Right lobe of liver (tissue), 6 donors: ENCODE results near the gene CFAP298. TPM values are rescaled to one million over a fixed set of nuclear protein-coding genes. Genes with fewer than 3 reads are reported as not detected.
A peak's percentile ranks its signal among the peaks of the same experiment; 100 is the strongest.
"Not testable (repeated sequence)": the region's sequence is repeated elsewhere in the genome, so short reads cannot be mapped to it uniquely, and the experiment has no call there.

ENCODE experiments used
- ATAC-seq, 4 donors: fragments of 200-7000 bp; cut with Tn5 transposase; one replicate each; pipeline ENCODE4 v1.9.1; 2020; ENCODE audit warnings: mild to moderate bottlenecking in 4 of 4, moderate library complexity in 4 of 4
- DNase-seq, 3 donors: peaks; one replicate each; pipeline ENCODE4 v3.0.0-alpha.2; 2020
- H3K27ac ChIP-seq, 3 donors: fragments of 200-600 bp; one replicate each; pipeline ENCODE4 v1.8.0; 2022
- H3K27me3 ChIP-seq, 2 donors: fragments of 200-600 bp; one replicate each; pipeline ENCODE4 v1.8.0; 2022
- H3K36me3 ChIP-seq, 4 donors: fragments of 200-600 bp; sonication (generic) in 1 of 4; one replicate each; pipeline versions ENCODE4 v1.5.1 to v1.8.0; 2017 to 2022; ENCODE audit warnings: control low read depth in 1 of 4
- H3K4me1 ChIP-seq, 4 donors: fragments of 200-600 bp; sonication (generic) in 1 of 4; one replicate each; pipeline versions ENCODE4 v1.5.1 to v1.8.0; 2017 to 2022; ENCODE audit warnings: control low read depth in 1 of 4
- H3K4me3 ChIP-seq, 3 donors: fragments of 200-600 bp; one replicate each; pipeline ENCODE4 v1.8.0; 2022
- H3K9me3 ChIP-seq, 4 donors: fragments of 200-600 bp; sonication (generic) in 1 of 4; one replicate each; pipeline versions ENCODE4 v1.5.1 to v1.8.0; 2017 to 2022; ENCODE audit warnings: control low read depth in 1 of 4
- CTCF ChIP-seq, 4 donors: fragments of 200-600 bp in 3 of 4; fragments of 450-650 bp in 1 of 4; IDR thresholded peaks; one replicate each; pipeline versions ENCODE4 v1.5.1 to v1.8.0; 2016 to 2022; ENCODE audit warnings: antibody characterized with exemption in 4 of 4, mild to moderate bottlenecking in 2 of 4
- POLR2A ChIP-seq: fragments of 450-650 bp; IDR thresholded peaks from one replicate; pipeline ENCODE4 v1.6.1; 2017; ENCODE audit warnings: antibody characterized with exemption, mild to moderate bottlenecking
- WGBS: methylation state at CpG from one replicate; pipeline ENCODE4 v1.1.6; 2018; ENCODE audit warnings: low coverage, low lambda C conversion rate; ENCODE audit not compliant: insufficient coverage; ENCODE audit errors: missing lambda C conversion rate; 5-methylcytosine and 5-hydroxymethylcytosine counted together
- intact Hi-C, 2 donors: fragments of 100-400 bp; cut with DNase I; formaldehyde crosslinking; loops; one replicate each; pipeline versions ENCODE4 v1.11.2 to v1.14.1; 2022
- long read RNA-seq: library from polyadenylated mRNA; unstranded; transcript quantifications from one replicate; pipeline ENCODE4 v2.0.0, GENCODE V29; 2019
- total RNA-seq, 6 experiments: library from RNA; depleted of rRNA in 2 of 6; stranded (reverse); fragments of >200 nt in 2 of 6; fragmentation: NEBNext Ultra II Directional in 3 of 6; extraction: Animal tissue kit (Norgen Biotek cat#: 25700) in 3 of 6; gene quantifications; one replicate each; pipeline versions ENCODE4 v1.1.0 to v1.2.4, GENCODE V29; 2016 to 2023
- donor health status: DM: no; HTN: yes; CAD: no.
- donor health status: DM: no; HTN: no; CAD: no.
- donor health status: DM: no; HTN: no; CAD: no.
- donor health status: DM: no; HTN: yes; CAD: no.
- donor health status: DM: no; HTN: yes; CAD: no.

Gene CFAP298, protein sequence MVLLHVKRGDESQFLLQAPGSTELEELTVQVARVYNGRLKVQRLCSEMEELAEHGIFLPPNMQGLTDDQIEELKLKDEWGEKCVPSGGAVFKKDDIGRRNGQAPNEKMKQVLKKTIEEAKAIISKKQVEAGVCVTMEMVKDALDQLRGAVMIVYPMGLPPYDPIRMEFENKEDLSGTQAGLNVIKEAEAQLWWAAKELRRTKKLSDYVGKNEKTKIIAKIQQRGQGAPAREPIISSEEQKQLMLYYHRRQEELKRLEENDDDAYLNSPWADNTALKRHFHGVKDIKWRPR
- total RNA-seq, result 10 to 100 TPM in 5 of 6 experiments, 1 to 10 TPM in 1; 8.6 to 15.3 (median 11.6) TPM
- long read RNA-seq, transcript CFAP298-201 (7 exons, 1,692 nt), result major isoform, 5 of 7 reads
- long read RNA-seq, partial matches to known transcripts, result 0 of 7 reads
- long read RNA-seq, other reads (novel, unspliced or antisense), result 2 of 7 reads

DNA sequence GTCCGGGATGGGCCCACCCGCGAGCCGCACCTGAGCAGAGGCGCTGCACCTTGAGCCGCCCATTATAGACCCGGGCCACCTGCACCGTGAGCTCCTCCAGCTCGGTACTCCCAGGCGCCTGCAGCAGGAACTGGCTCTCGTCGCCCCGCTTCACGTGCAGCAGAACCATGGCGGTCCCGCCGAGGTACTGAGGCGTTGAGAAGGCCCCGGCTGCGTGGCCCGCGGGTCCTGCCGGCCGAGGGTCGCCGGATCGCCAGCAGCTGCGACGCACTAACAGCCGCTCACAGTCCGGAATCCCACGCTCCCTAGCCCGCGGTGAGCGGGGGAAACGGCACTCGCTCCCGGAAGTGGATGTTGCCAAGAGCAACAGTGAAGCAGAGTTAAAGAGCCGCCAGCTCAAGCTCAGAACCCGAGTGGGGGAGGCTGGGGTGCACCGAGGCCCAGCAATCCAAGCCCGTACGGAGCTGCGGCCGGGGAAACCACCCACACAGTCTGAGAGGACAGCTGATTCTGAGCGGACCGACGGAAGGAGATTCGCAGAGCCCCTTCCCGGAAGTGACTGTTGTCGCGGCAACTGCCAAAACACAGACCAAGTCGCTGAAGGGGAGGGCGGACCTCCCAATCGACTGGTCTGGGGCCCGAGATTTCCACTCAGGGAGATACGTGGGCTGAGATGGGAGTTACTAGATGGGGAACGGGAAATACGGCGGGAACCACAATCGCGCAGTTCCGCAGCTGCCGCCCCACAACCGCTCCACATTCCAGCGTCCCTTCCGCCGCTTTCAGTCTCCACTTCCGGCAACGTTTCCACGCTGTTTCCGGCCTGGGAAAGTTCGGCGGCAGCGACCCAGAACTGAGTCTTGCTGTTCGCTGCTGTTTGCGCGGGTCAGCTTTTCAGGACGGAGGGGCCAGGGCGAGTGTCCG, at the start of gene CFAP298:
CFAP298 (minus strand) TSS at position 303 of the 924 bp plus-strand sequence; CDS start at position 169, 134 bp downstream.
- peak within 1 kb of the TSS; percentile 72 to 76 (median 74) for H3K27ac ChIP-seq
- no peaks in the 10 kb centered on the region for H3K27me3 ChIP-seq
- DNase-seq, result peak; percentile 88 to 92 (median 91)
- WGBS, result 2% methylated on average over 26 of the region's 81 CpGs
- ATAC-seq, result peak; percentile 92 to 97 (median 96)
- no peak for TF ChIP-seq CTCF (IDR thresholded peaks at IDR 0.05)
- no peak for TF ChIP-seq POLR2A
- H3K4me1 ChIP-seq, result peaks cover 0 to 5% (median 3%) of the 10 kb centered on the region in 4 donors
- H3K36me3 ChIP-seq, result peaks cover 0 to 18% (median 2%) of the 10 kb centered on the region in 4 donors
- peak within 1 kb of the TSS; percentile 89 to 94 (median 90) for H3K4me3 ChIP-seq
- H3K9me3 ChIP-seq, result no peaks in the 10 kb centered on the region
- intact Hi-C loops, result no loop called here

DNA sequence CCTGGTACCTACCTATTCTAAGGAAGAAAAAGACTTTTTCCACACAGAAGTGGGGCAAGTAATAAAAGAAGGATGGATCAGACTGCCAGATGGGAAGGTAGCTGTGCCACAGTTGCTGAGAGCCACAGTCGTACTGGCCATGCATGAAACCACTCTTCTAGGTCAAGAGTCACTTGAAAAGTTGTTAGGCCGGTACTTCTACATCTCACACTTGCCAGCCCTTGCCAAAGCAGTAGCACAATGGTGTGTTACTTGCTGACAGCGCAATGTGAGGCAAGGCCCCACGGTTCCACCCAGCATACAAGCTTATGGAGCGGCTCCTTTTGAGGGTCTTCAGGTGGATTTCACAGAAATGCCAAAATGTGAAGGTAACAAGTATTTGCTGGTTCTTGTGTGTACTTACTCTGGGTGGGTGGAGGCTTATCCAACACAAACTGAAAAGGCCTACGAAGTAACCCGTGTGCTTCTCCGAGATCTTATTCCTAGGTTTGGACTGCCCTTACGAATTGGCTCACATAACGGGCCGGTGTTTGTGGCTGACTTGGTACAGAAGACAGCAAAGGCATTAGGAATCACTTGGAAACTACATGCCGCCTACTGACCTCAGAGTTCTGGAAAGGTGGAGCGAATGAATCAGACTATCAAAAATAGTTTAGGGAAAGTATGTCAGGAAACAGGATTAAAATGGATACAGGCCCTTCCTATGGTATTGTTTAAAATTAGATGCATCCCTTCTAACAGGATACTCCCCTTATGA, 49.0 kb upstream of the CFAP298 start:
- DNase-seq, H3K27ac ChIP-seq, H3K4me3 ChIP-seq, H3K27me3 ChIP-seq, ATAC-seq, H3K4me1 ChIP-seq, H3K9me3 ChIP-seq, intact Hi-C loops: not testable (repeated sequence)
- WGBS, result 99% methylated on average over 8 of the region's 13 CpGs
- peaks cover 0 to 28% (median 16%) of the 10 kb centered on the region in 4 donors for H3K36me3 ChIP-seq

GRCh38 chr21:32658524-32658923, 46.3 kb upstream of the CFAP298 start:
- Histone ChIP-seq H3K27ac (no peak overlapping the region), H3K4me3 (no peak overlapping the region), H3K9me3 (no peaks in the 10 kb centered on the region), H3K36me3 (peaks cover 0 to 14% (median 0%) of the 10 kb centered on the region in 4 donors), H3K4me1 (no peaks in the 10 kb centered on the region), H3K27me3 (no peaks in the 10 kb centered on the region)
- ATAC-seq, result peak; percentile 32 to 72 (median 64)
- intact Hi-C loops, result no loop called here
- WGBS, result 57% methylated on average over 3 of the region's 9 CpGs
- TF ChIP-seq CTCF (IDR thresholded peaks at IDR 0.05) (no peak), POLR2A (no peak)
- DNase-seq, result no peak

- no peaks in the 10 kb centered on the region for H3K4me1 ChIP-seq
- TF ChIP-seq POLR2A (no peak), CTCF (IDR thresholded peaks at IDR 0.05) (peak; percentile 61 to 82 (median 76))
- WGBS, result 58% methylated on average over 2 of the region's 2 CpGs
- H3K4me3 ChIP-seq, result no peak overlapping the region
- no peaks in the 10 kb centered on the region for H3K27me3 ChIP-seq
- DNase-seq (no peak), ATAC-seq (peak; percentile 94 to 98 (median 96))
- H3K9me3 ChIP-seq, result no peaks in the 10 kb centered on the region
- intact Hi-C loops, result no loop called here
- no peak overlapping the region for H3K27ac ChIP-seq
- H3K36me3 ChIP-seq, result peaks cover 0 to 17% (median 4%) of the 10 kb centered on the region in 4 donors
Measured at GRCh38 chr21:32653326-32653901, 41.2 kb upstream of the CFAP298 start.
